ENCODE data around the gene ASAH2. TPM values are rescaled to one million over a fixed set of nuclear protein-coding genes. Genes with fewer than 3 reads are reported as not detected.

ASAH2 gene
- total RNA-seq, 3 donors from 2014 or later = 5.6 to 10.0 (median 7.7) TPM

GRCh38 chr10:50231515-50232260 lies 19.6 kb downstream of the ASAH2 start:
- Mint-ChIP-seq H3K4me1 (ENCODE audit: low read depth) (no peaks in the 10 kb centered on the region), H3K4me3 (no peak overlapping the region), H3K9me3 (no peaks in the 10 kb centered on the region), H3K36me3 (ENCODE audit: insufficient read depth) (no peaks in the 10 kb centered on the region), H3K27me3 (ENCODE audit: low read depth) (peaks cover 25% of the 10 kb centered on the region)
- ATAC-seq (no peak), DNase-seq (no peak)

GRCh38 chr10:50229460-50229859 lies 21.9 kb downstream of the ASAH2 start:
- no peaks in the 10 kb centered on the region for H3K36me3 Mint-ChIP-seq (ENCODE audit: insufficient read depth)
- ATAC-seq (no peak), DNase-seq (no peak)
- peaks cover 2% of the 10 kb centered on the region for H3K4me1 Mint-ChIP-seq (ENCODE audit: low read depth)
- H3K4me3 Mint-ChIP-seq = no peak overlapping the region
- H3K27me3 Mint-ChIP-seq (ENCODE audit: low read depth) = peaks cover 18% of the 10 kb centered on the region
- no peaks in the 10 kb centered on the region for H3K9me3 Mint-ChIP-seq

GRCh38 chr10:50228672-50229071 lies 22.6 kb downstream of the ASAH2 start:
- Mint-ChIP-seq H3K4me1 (ENCODE audit: low read depth) (peaks cover 3% of the 10 kb centered on the region), H3K4me3 (no peak overlapping the region), H3K27me3 (ENCODE audit: low read depth) (peaks cover 15% of the 10 kb centered on the region), H3K9me3 (no peaks in the 10 kb centered on the region), H3K36me3 (ENCODE audit: insufficient read depth) (no peaks in the 10 kb centered on the region)
- ATAC-seq (no peak), DNase-seq (no peak)

- ATAC-seq = no peak
- Mint-ChIP-seq H3K27me3 (ENCODE audit: low read depth) (peaks cover 23% of the 10 kb centered on the region), H3K9me3 (no peaks in the 10 kb centered on the region), H3K4me3 (no peak overlapping the region), H3K36me3 (ENCODE audit: insufficient read depth) (no peaks in the 10 kb centered on the region), H3K4me1 (ENCODE audit: low read depth) (peaks cover 3% of the 10 kb centered on the region)
- no peak for DNase-seq
Observed at GRCh38 chr10:50226610-50227009, 24.7 kb downstream of the ASAH2 start.

GRCh38 chr10:50224330-50224952 lies 26.9 kb downstream of the ASAH2 start:
- H3K27me3 Mint-ChIP-seq (ENCODE audit: low read depth) = peaks cover 20% of the 10 kb centered on the region
- no peaks in the 10 kb centered on the region for H3K9me3 Mint-ChIP-seq
- H3K36me3 Mint-ChIP-seq (ENCODE audit: insufficient read depth) = no peaks in the 10 kb centered on the region
- H3K4me3 Mint-ChIP-seq = no peak overlapping the region
- peak; percentile 89 to 90 for ATAC-seq
- peaks cover 3% of the 10 kb centered on the region for H3K4me1 Mint-ChIP-seq (ENCODE audit: low read depth)
- DNase-seq = no peak

GRCh38 chr10:50222199-50222598 lies 29.1 kb downstream of the ASAH2 start:
- DNase-seq (no peak), ATAC-seq (no peak)
- H3K4me1 Mint-ChIP-seq (ENCODE audit: low read depth) = peaks cover 3% of the 10 kb centered on the region
- no peaks in the 10 kb centered on the region for H3K36me3 Mint-ChIP-seq (ENCODE audit: insufficient read depth)
- peaks cover 17% of the 10 kb centered on the region for H3K27me3 Mint-ChIP-seq (ENCODE audit: low read depth)
- no peaks in the 10 kb centered on the region for H3K9me3 Mint-ChIP-seq
- H3K4me3 Mint-ChIP-seq = no peak overlapping the region

- Mint-ChIP-seq H3K9me3 (no peaks in the 10 kb centered on the region), H3K4me3 (no peak overlapping the region), H3K36me3 (ENCODE audit: insufficient read depth) (no peaks in the 10 kb centered on the region), H3K4me1 (ENCODE audit: low read depth) (peaks cover 3% of the 10 kb centered on the region), H3K27me3 (ENCODE audit: low read depth) (peaks cover 16% of the 10 kb centered on the region)
- no peak for ATAC-seq
- no peak for DNase-seq
Observed at GRCh38 chr10:50221470-50221869, 29.8 kb downstream of the ASAH2 start.

- ATAC-seq = no peak
- no peaks in the 10 kb centered on the region for H3K36me3 Mint-ChIP-seq (ENCODE audit: insufficient read depth)
- DNase-seq = no peak
- peaks cover 12% of the 10 kb centered on the region for H3K27me3 Mint-ChIP-seq (ENCODE audit: low read depth)
- H3K4me3 Mint-ChIP-seq = no peak overlapping the region
- H3K4me1 Mint-ChIP-seq (ENCODE audit: low read depth) = peaks cover 3% of the 10 kb centered on the region
- H3K9me3 Mint-ChIP-seq = no peaks in the 10 kb centered on the region
Observed at GRCh38 chr10:50219646-50220045, 31.7 kb downstream of the ASAH2 start.

GRCh38 chr10:50219200-50219599 lies 32.1 kb downstream of the ASAH2 start:
- no peak for DNase-seq
- H3K27me3 Mint-ChIP-seq (ENCODE audit: low read depth) = peaks cover 12% of the 10 kb centered on the region
- no peaks in the 10 kb centered on the region for H3K36me3 Mint-ChIP-seq (ENCODE audit: insufficient read depth)
- H3K4me1 Mint-ChIP-seq (ENCODE audit: low read depth) = no peaks in the 10 kb centered on the region
- no peaks in the 10 kb centered on the region for H3K9me3 Mint-ChIP-seq
- ATAC-seq = no peak
- no peak overlapping the region for H3K4me3 Mint-ChIP-seq

GRCh38 chr10:50216894-50217293 lies 34.4 kb downstream of the ASAH2 start:
- ATAC-seq (no peak), DNase-seq (no peak)
- H3K27me3 Mint-ChIP-seq (ENCODE audit: low read depth) = peaks cover 10% of the 10 kb centered on the region
- no peaks in the 10 kb centered on the region for H3K9me3 Mint-ChIP-seq
- H3K4me1 Mint-ChIP-seq (ENCODE audit: low read depth) = no peaks in the 10 kb centered on the region
- H3K36me3 Mint-ChIP-seq (ENCODE audit: insufficient read depth) = no peaks in the 10 kb centered on the region
- H3K4me3 Mint-ChIP-seq = no peak overlapping the region

GRCh38 chr10:50216418-50216817 lies 34.9 kb downstream of the ASAH2 start:
- Mint-ChIP-seq H3K27me3 (ENCODE audit: low read depth) (peaks cover 7% of the 10 kb centered on the region), H3K9me3 (no peaks in the 10 kb centered on the region), H3K36me3 (ENCODE audit: insufficient read depth) (no peaks in the 10 kb centered on the region), H3K4me1 (ENCODE audit: low read depth) (no peaks in the 10 kb centered on the region), H3K4me3 (no peak overlapping the region)
- ATAC-seq (no peak), DNase-seq (no peak)

- ATAC-seq (no peak), DNase-seq (no peak)
- Mint-ChIP-seq H3K9me3 (no peaks in the 10 kb centered on the region), H3K27me3 (ENCODE audit: low read depth) (peaks cover 12% of the 10 kb centered on the region), H3K4me1 (ENCODE audit: low read depth) (no peaks in the 10 kb centered on the region), H3K36me3 (ENCODE audit: insufficient read depth) (no peaks in the 10 kb centered on the region), H3K4me3 (no peak overlapping the region)
Observed at GRCh38 chr10:50211670-50212069, 39.6 kb downstream of the ASAH2 start.

GRCh38 chr10:50210876-50211275 lies 40.4 kb downstream of the ASAH2 start:
- H3K4me3 Mint-ChIP-seq = no peak overlapping the region

More at GRCh38 chr10:50210876-50211275, 40.4 kb downstream of the ASAH2 start:
- ATAC-seq (no peak), DNase-seq (no peak)
- H3K9me3 Mint-ChIP-seq = no peaks in the 10 kb centered on the region
- no peaks in the 10 kb centered on the region for H3K4me1 Mint-ChIP-seq (ENCODE audit: low read depth)
- peaks cover 14% of the 10 kb centered on the region for H3K27me3 Mint-ChIP-seq (ENCODE audit: low read depth)
- no peaks in the 10 kb centered on the region for H3K36me3 Mint-ChIP-seq (ENCODE audit: insufficient read depth)
